ENCODE results near the gene KMO.

DNA sequence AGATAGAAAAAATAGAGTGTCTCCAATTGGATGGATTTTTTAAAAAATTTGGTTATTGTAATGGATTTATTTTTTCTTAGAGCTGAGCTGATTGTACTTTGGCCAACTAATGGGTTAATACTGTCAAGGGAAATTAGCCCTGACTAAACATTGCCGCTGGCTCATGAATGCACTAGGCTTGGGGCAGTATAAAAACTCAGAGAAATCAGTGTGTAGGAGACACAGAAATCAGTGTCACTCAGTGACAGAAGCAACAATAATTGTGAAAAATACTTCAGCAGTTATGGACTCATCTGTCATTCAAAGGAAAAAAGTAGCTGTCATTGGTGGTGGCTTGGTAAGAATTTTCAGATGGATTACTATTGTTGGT, at the start of gene KMO:
- TF ChIP-seq POLR2AphosphoS5 (IDR thresholded peaks at IDR 0.05; ENCODE audit: low read depth, low read length) (no peak), POLR2A (IDR thresholded peaks at IDR 0.05; ENCODE audit: low read depth, low read length) (no peak)

Data from GM12892 (cell line).